Hematopoietic multipotent progenitor cell treated with erythropoietin and hydrocortisone succinate and interleukin-3 and kit ligand, for 17 days (in vitro differentiated cells): Measurements from ENCODE around the gene CDK6.
"Not testable (repeated sequence)": the region's sequence is repeated elsewhere in the genome, so short reads cannot be mapped to it uniquely, and the experiment has no call there.

Experiments
- DNase-seq: peaks from one replicate; pipeline ENCODE4 v3.0.0-alpha.2; 2015; ENCODE audit warnings: low spot score

CDK6 gene

DNA sequence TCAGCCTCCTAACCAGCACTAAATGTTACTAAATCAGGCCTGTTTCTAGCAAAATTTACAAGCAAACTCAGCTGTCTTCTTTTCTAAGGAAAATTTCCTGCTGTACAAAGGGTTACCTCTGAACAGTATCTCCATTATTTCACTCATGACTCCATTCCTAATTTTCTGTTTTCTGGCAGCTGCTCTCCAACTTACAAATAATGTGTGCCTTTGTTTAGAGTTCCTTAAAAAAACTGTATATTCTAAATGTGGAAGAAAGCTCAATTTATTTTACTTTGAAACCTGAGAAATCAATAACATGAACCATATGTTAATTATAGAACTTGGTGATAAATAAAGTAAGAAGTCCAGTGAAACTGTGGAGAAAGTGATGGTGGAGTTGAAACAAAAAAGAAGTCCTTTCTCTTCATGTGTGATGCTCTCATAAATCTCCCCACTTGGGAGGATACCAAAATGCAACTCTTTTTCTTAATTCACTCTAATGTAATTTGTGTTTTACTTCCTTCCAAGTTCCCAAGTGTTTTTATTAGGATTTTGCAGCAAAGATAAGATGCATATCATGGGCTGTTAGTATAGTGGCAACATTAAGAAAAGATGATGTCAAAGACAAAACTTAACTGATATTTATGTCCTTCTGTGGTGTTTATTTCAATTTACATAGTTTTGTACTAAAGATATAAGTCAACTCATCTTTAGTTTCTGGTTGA lies 74.8 kb downstream of the CDK6 start:
- no peak for DNase-seq

DNA sequence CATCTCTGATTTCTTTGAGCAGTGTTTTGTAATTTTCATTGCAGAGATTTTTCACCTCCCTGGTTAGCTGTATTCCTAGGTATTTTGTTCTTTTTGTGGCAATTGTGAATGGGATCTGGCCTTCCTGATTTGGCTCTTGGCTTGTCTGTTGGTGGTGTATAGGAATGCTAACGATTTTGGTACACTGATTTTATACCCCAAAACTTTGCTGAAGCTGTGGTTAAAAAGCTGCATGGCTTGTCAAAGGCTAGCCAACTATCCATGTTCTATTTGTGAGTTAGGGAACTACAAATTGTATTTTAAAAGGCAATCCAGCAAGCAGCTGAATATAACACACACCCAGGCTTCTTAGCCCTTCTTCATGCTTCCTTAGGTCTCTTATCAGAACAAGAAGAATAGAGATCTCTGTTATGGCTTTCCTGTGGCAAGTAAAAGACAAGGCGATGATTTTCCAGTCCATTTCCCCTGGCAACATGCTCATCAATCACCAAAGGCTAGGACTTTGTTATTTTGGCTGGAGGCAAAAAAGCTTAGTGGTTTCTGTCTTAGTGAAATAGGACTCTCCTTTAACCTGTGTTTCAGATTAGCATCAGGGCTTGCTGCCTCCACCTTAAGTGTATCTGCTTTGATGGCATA lies 77.5 kb downstream of the CDK6 start:
- DNase-seq, result no peak

GRCh38 chr7:92757311-92757910 lies 79.0 kb downstream of the CDK6 start:
- not testable (repeated sequence) for DNase-seq

DNA sequence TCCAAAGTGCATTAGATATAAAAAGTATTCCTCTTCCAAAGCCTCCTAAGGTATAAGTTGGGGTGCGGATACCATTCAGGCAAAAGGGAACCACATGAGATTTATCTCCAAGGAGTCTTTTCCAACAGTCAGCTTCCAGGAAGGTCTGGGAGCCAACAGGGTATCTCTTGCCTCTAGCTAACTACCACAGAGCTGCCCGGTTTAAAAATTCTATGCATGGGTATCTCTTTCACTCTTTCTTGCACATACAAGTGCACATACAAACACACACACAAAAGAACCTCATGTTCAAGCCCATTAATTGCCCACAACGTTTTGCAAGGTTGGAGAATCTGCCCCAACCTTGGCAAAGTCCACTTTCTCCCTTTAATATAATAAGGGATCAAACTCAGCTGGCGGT lies 80.7 kb downstream of the CDK6 start:
- DNase-seq, result no peak

DNA sequence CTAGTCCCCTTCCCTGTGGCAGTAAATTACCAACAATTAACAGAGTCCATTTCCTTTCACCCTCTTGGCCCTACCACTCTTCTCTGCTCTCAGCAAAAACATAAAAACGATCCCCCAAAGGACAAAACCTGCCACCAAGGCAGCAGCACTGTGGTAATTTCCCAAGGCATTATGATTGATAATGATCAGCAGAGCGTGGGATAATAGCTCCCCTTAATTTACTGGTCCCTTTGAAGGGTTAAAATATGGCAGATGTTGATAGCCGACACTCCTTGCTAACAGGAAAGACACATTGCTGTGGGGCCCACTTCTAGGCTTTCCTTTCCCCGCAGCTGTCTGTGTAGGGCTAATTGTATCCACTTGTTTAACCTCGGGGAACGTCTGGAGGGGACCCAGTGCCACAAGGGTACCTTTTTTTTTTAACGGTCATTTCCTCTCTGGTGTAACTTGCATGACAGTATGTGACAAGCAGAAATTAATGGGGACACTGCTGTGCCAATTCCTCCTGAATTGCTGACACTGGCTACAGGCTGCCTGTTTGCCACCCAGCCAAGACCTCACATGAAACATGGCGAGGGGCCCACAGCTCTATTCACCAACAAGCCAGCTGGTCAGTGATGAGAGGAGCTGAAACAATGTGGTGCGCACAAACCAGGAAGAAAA lies 81.3 kb downstream of the CDK6 start:
- DNase-seq, result no peak

DNA sequence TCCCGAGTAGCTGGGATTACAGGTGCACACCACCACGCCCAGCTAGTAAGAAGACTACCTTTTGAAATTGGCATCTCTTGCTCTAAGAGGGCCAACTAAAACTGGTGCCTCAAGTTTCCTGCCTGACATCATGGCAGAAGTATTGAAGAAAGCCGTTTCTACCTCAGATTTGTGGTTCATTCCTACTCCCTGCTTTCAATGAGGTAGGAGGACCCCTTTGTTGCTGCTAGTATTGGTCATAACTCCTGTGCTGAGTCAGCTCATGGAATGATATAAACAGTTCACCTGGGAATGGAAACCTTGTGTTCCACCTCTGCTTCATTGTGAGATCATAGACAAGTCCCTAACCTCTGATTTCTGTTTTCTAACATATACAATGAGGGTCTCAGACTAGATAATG lies 82.8 kb downstream of the CDK6 start:
- no peak for DNase-seq

- no peak for DNase-seq
Measured at GRCh38 chr7:92751902-92752901, 84.2 kb downstream of the CDK6 start.

- no peak for DNase-seq
Measured at GRCh38 chr7:92750946-92751345, 85.4 kb downstream of the CDK6 start.

DNA sequence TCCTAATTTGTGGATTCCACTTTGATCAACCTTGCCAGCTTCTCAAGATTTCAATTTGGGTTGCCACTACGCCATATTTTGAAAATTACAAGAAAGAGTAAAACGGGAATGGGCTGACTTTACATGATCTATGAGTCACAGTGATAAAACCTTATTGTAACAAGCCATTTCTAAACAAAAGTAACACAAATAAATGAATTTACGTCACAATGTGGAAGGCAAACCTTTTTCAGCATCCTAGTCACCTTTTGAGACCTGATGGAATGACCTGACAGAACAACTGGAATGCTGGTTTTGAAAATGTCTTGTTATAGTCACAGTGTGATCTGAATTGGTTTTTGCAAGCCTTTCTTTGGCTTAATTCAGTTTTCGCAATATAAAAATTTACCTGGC lies 85.9 kb downstream of the CDK6 start:
- no peak for DNase-seq

GRCh38 chr7:92749832-92750446 lies 86.4 kb downstream of the CDK6 start:
- DNase-seq, result no peak

DNA sequence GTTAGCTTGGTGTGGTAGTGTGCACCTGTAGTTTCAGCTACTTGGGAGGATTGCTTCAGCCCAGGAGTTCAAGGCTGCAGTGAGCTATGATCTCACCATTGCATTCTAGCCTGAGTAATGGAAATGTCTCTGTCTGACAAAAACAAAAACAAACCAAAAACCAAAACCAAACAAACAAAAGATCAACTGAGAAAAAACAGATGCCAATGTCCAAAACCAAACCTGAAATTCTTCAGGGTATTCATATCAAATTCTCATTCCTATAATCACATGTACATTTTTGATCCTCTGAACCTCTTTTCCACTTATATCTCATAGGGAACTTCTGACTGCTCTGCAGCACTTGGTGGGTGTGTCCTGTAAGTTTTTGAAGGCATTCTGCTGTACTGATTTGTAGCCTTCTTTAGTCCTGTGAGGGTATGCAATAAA lies 87.0 kb downstream of the CDK6 start:
- no peak for DNase-seq

DNA sequence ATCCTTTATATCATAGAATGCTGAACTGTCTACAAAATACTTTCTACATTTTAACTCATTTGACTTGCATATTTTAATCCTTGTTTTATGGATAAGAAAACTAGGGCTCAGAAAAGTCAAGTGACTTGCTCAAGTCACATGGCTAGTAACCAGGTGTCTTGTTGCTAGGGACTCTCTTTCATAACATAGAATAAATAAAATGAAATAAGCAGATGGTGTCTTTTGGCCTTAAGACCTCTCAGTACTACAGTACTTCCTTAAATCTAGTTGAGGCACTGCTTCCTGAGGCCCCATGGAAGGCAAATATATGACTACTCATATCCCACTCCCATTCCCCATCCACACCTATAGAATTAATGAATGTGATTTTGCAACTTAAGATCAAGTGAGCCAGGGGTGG lies 87.9 kb downstream of the CDK6 start:
- DNase-seq, result no peak

GRCh38 chr7:92747041-92747835 lies 89.1 kb downstream of the CDK6 start:
- DNase-seq, result no peak

DNA sequence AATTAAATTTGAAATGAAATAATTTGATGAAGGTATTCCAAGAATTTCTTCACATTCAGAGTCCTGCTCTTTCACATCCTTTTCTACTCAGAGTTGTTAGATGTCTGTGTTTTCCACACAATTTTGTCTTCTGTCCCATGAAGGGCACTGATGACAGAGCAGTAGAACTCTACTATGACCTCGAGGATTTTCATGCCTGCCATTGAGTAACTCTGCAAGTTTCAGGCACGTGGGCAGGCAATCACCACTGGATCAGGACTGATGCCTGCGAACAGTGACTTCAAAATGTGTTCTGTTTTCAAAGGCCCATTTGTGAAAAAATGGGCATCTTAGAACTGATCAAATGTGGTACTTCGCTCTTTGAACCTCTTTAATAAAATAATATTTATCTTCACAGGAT lies 91.1 kb downstream of the CDK6 start:
- DNase-seq, result no peak

GRCh38 chr7:92744180-92744579 lies 92.2 kb downstream of the CDK6 start:
- not testable (repeated sequence) for DNase-seq

GRCh38 chr7:92742186-92742585 lies 94.2 kb downstream of the CDK6 start:
- no peak for DNase-seq

DNA sequence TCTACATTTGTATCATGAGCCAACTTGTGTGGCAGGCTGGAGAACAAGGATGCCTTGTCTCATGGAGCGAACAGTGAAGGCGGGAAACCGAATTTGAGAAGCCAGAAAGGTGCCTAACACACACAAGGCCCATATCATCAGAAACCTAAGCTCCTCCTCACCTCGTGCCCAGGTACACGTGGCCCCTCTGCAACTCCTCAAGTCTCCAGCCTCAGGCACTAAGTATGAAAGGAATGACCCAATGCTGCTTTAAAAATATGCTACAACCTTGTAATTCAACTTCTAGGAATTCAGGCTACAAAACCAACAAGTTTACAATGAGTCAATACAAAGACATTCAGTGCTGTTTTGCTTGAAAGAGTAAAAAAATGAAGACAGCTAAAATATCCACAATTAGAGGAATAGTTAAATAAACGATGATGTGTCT lies 95.7 kb downstream of the CDK6 start:
- no peak for DNase-seq

- no peak for DNase-seq
Measured at GRCh38 chr7:92740134-92740533, 96.2 kb downstream of the CDK6 start.

DNA sequence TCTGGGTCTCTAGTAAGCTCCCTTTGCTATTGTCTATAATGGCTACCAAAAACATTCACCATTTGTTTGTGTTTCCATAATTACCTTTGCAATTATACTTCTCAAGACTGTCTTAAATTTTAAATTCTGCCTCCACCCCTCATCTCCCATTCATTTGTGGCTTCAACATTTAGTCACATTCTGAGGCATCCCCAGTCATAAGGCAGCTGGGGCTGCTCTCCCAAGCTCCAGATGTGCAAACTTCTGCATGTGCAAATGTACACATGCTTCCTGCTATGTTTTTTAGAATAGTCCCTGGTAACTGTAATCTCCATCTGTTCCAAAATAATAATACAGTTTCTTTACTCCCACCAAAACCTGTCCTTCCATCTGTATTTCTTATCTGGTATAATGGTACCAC lies 97.3 kb downstream of the CDK6 start:
- no peak for DNase-seq

DNA sequence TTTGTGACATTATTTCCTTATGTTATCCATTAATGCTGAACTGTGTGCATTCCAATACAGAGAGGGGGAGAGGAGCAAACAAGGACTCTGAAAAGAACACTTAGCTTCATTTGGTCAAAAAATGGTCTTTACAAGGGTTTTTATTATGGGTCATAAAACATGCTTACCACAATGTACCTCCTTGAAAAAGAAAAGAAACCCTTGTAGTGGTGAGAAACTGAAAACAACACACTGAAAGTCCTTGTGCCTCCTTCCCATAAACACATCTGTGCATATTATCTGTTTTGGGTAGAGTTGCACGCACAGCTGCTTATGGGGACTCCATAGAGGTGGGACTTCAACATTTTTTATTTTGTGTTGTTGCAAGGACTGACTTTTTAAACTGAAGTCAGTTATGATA lies 98.7 kb downstream of the CDK6 start:
- DNase-seq, result no peak
